VCaP (cell line): ENCODE measurements around the gene LDB2.

Source experiments
- H3K27ac ChIP-seq: fragments of 450-650 bp; 2 replicates; pipeline ENCODE4 v1.5.1; 2017
- CTCF ChIP-seq: fragments of 450-650 bp; conservative IDR thresholded peaks from 2 replicates; pipeline ENCODE4 v1.5.1; 2017; ENCODE audit warnings: mild to moderate bottlenecking, moderate library complexity

Gene LDB2

GRCh38 chr4:16687011-16687410 lies 211.4 kb downstream of the LDB2 start:
- TF ChIP-seq CTCF, result no peak
- H3K27ac ChIP-seq, result no peak overlapping the region

GRCh38 chr4:16686195-16686594 lies 212.2 kb downstream of the LDB2 start:
- no peak overlapping the region for H3K27ac ChIP-seq
- TF ChIP-seq CTCF, result no peak

GRCh38 chr4:16685536-16685935 lies 212.9 kb downstream of the LDB2 start:
- H3K27ac ChIP-seq, result no peak overlapping the region
- TF ChIP-seq CTCF, result no peak

- TF ChIP-seq CTCF, result no peak
Measured at GRCh38 chr4:16684935-16685334, 213.5 kb downstream of the LDB2 start.

GRCh38 chr4:16684097-16684496 lies 214.3 kb downstream of the LDB2 start:
- no peak overlapping the region for H3K27ac ChIP-seq
- TF ChIP-seq CTCF, result no peak

More at GRCh38 chr4:16684935-16685334, 213.5 kb downstream of the LDB2 start:
- H3K27ac ChIP-seq, result no peak overlapping the region

- TF ChIP-seq CTCF, result no peak
- no peak overlapping the region for H3K27ac ChIP-seq
Measured at GRCh38 chr4:16682975-16683374, 215.5 kb downstream of the LDB2 start.

- no peak overlapping the region for H3K27ac ChIP-seq
- no peak for TF ChIP-seq CTCF
Measured at GRCh38 chr4:16677001-16677944, 221.2 kb downstream of the LDB2 start.
